ENCODE results near the gene AOX1.
"Not testable (repeated sequence)": the region's sequence is repeated elsewhere in the genome, so short reads cannot be mapped to it uniquely, and the experiment has no call there.

Gene AOX1

GRCh38 chr2:200648518-200649281 lies 62.9 kb downstream of the AOX1 start:
- not testable (repeated sequence) for H3K4me1 ChIP-seq (ENCODE audit: control insufficient read depth in 1 of 2, insufficient read depth in 2 of 2, low read length in 2 of 2); H3K9ac ChIP-seq (ENCODE audit: low read depth in 1 of 2, low read length in 2 of 2); H3K9me3 ChIP-seq (ENCODE audit: control insufficient read depth in 1 of 2, low read length in 2 of 2); H3K27ac ChIP-seq (ENCODE audit: low read depth, low read length); H3K27me3 ChIP-seq (ENCODE audit: control insufficient read depth in 1 of 2, insufficient read depth in 2 of 2, low read length in 2 of 2); H3K4me3 ChIP-seq (ENCODE audit: low read depth in 1 of 2, low read length in 2 of 2); H3K36me3 ChIP-seq (ENCODE audit: control insufficient read depth in 1 of 2, insufficient read depth in 2 of 2, low read length in 2 of 2)

GRCh38 chr2:200649724-200650123 lies 63.9 kb downstream of the AOX1 start:
- Histone ChIP-seq H3K27me3 (ENCODE audit: control insufficient read depth in 1 of 2, insufficient read depth in 2 of 2, low read length in 2 of 2) (no peaks in the 10 kb centered on the region), H3K9me3 (ENCODE audit: control insufficient read depth in 1 of 2, low read length in 2 of 2) (no peaks in the 10 kb centered on the region), H3K27ac (ENCODE audit: low read depth, low read length) (no peak overlapping the region), H3K36me3 (ENCODE audit: control insufficient read depth in 1 of 2, insufficient read depth in 2 of 2, low read length in 2 of 2) (no peaks in the 10 kb centered on the region), H3K9ac (ENCODE audit: low read depth in 1 of 2, low read length in 2 of 2) (no peak overlapping the region), H3K4me1 (ENCODE audit: control insufficient read depth in 1 of 2, insufficient read depth in 2 of 2, low read length in 2 of 2) (no peaks in the 10 kb centered on the region), H3K4me3 (ENCODE audit: low read depth in 1 of 2, low read length in 2 of 2) (no peak overlapping the region)

- H3K36me3 ChIP-seq (ENCODE audit: control insufficient read depth in 1 of 2, insufficient read depth in 2 of 2, low read length in 2 of 2), result no peaks in the 10 kb centered on the region
- H3K9ac ChIP-seq (ENCODE audit: low read depth in 1 of 2, low read length in 2 of 2), result no peak overlapping the region
- H3K27me3 ChIP-seq (ENCODE audit: control insufficient read depth in 1 of 2, insufficient read depth in 2 of 2, low read length in 2 of 2), result no peaks in the 10 kb centered on the region
- no peak overlapping the region for H3K4me3 ChIP-seq (ENCODE audit: low read depth in 1 of 2, low read length in 2 of 2)
- no peaks in the 10 kb centered on the region for H3K4me1 ChIP-seq (ENCODE audit: control insufficient read depth in 1 of 2, insufficient read depth in 2 of 2, low read length in 2 of 2)
- H3K27ac ChIP-seq (ENCODE audit: low read depth, low read length), result no peak overlapping the region
- no peaks in the 10 kb centered on the region for H3K9me3 ChIP-seq (ENCODE audit: control insufficient read depth in 1 of 2, low read length in 2 of 2)
Observed at GRCh38 chr2:200650195-200650594, 64.4 kb downstream of the AOX1 start.

- Histone ChIP-seq H3K27ac (ENCODE audit: low read depth, low read length) (no peak overlapping the region), H3K4me1 (ENCODE audit: control insufficient read depth in 1 of 2, insufficient read depth in 2 of 2, low read length in 2 of 2) (no peaks in the 10 kb centered on the region), H3K9ac (ENCODE audit: low read depth in 1 of 2, low read length in 2 of 2) (no peak overlapping the region), H3K36me3 (ENCODE audit: control insufficient read depth in 1 of 2, insufficient read depth in 2 of 2, low read length in 2 of 2) (no peaks in the 10 kb centered on the region), H3K27me3 (ENCODE audit: control insufficient read depth in 1 of 2, insufficient read depth in 2 of 2, low read length in 2 of 2) (no peaks in the 10 kb centered on the region), H3K4me3 (ENCODE audit: low read depth in 1 of 2, low read length in 2 of 2) (no peak overlapping the region), H3K9me3 (ENCODE audit: control insufficient read depth in 1 of 2, low read length in 2 of 2) (no peaks in the 10 kb centered on the region)
Observed at GRCh38 chr2:200652158-200652557, 66.3 kb downstream of the AOX1 start.

- Histone ChIP-seq H3K9ac (ENCODE audit: low read depth in 1 of 2, low read length in 2 of 2) (no peak overlapping the region), H3K9me3 (ENCODE audit: control insufficient read depth in 1 of 2, low read length in 2 of 2) (no peaks in the 10 kb centered on the region), H3K36me3 (ENCODE audit: control insufficient read depth in 1 of 2, insufficient read depth in 2 of 2, low read length in 2 of 2) (no peaks in the 10 kb centered on the region), H3K27me3 (ENCODE audit: control insufficient read depth in 1 of 2, insufficient read depth in 2 of 2, low read length in 2 of 2) (no peaks in the 10 kb centered on the region), H3K4me3 (ENCODE audit: low read depth in 1 of 2, low read length in 2 of 2) (no peak overlapping the region), H3K27ac (ENCODE audit: low read depth, low read length) (no peak overlapping the region), H3K4me1 (ENCODE audit: control insufficient read depth in 1 of 2, insufficient read depth in 2 of 2, low read length in 2 of 2) (no peaks in the 10 kb centered on the region)
Observed at GRCh38 chr2:200653021-200653420, 67.2 kb downstream of the AOX1 start.

GRCh38 chr2:200654823-200655222 lies 69.0 kb downstream of the AOX1 start:
- Histone ChIP-seq H3K27ac (ENCODE audit: low read depth, low read length) (no peak overlapping the region), H3K27me3 (ENCODE audit: control insufficient read depth in 1 of 2, insufficient read depth in 2 of 2, low read length in 2 of 2) (no peaks in the 10 kb centered on the region), H3K4me3 (ENCODE audit: low read depth in 1 of 2, low read length in 2 of 2) (no peak overlapping the region), H3K36me3 (ENCODE audit: control insufficient read depth in 1 of 2, insufficient read depth in 2 of 2, low read length in 2 of 2) (no peaks in the 10 kb centered on the region), H3K9ac (ENCODE audit: low read depth in 1 of 2, low read length in 2 of 2) (no peak overlapping the region), H3K9me3 (ENCODE audit: control insufficient read depth in 1 of 2, low read length in 2 of 2) (no peaks in the 10 kb centered on the region), H3K4me1 (ENCODE audit: control insufficient read depth in 1 of 2, insufficient read depth in 2 of 2, low read length in 2 of 2) (no peaks in the 10 kb centered on the region)

- H3K4me3 ChIP-seq (ENCODE audit: low read depth in 1 of 2, low read length in 2 of 2), result no peak overlapping the region
- H3K9me3 ChIP-seq (ENCODE audit: control insufficient read depth in 1 of 2, low read length in 2 of 2), result no peaks in the 10 kb centered on the region
- H3K36me3 ChIP-seq (ENCODE audit: control insufficient read depth in 1 of 2, insufficient read depth in 2 of 2, low read length in 2 of 2), result no peaks in the 10 kb centered on the region
- no peaks in the 10 kb centered on the region for H3K27me3 ChIP-seq (ENCODE audit: control insufficient read depth in 1 of 2, insufficient read depth in 2 of 2, low read length in 2 of 2)
- H3K9ac ChIP-seq (ENCODE audit: low read depth in 1 of 2, low read length in 2 of 2), result no peak overlapping the region
- no peak overlapping the region for H3K27ac ChIP-seq (ENCODE audit: low read depth, low read length)
- no peaks in the 10 kb centered on the region for H3K4me1 ChIP-seq (ENCODE audit: control insufficient read depth in 1 of 2, insufficient read depth in 2 of 2, low read length in 2 of 2)
Observed at GRCh38 chr2:200655918-200656580, 70.2 kb downstream of the AOX1 start.

- no peaks in the 10 kb centered on the region for H3K9me3 ChIP-seq (ENCODE audit: control insufficient read depth in 1 of 2, low read length in 2 of 2)
- H3K4me3 ChIP-seq (ENCODE audit: low read depth in 1 of 2, low read length in 2 of 2), result no peak overlapping the region
- H3K36me3 ChIP-seq (ENCODE audit: control insufficient read depth in 1 of 2, insufficient read depth in 2 of 2, low read length in 2 of 2), result no peaks in the 10 kb centered on the region
- H3K27ac ChIP-seq (ENCODE audit: low read depth, low read length), result no peak overlapping the region
- H3K27me3 ChIP-seq (ENCODE audit: control insufficient read depth in 1 of 2, insufficient read depth in 2 of 2, low read length in 2 of 2), result no peaks in the 10 kb centered on the region
- no peaks in the 10 kb centered on the region for H3K4me1 ChIP-seq (ENCODE audit: control insufficient read depth in 1 of 2, insufficient read depth in 2 of 2, low read length in 2 of 2)
- H3K9ac ChIP-seq (ENCODE audit: low read depth in 1 of 2, low read length in 2 of 2), result no peak overlapping the region
Observed at GRCh38 chr2:200658278-200658864, 72.6 kb downstream of the AOX1 start.

GRCh38 chr2:200659410-200659809 lies 73.6 kb downstream of the AOX1 start:
- Histone ChIP-seq H3K9ac (ENCODE audit: low read depth in 1 of 2, low read length in 2 of 2) (no peak overlapping the region), H3K27ac (ENCODE audit: low read depth, low read length) (no peak overlapping the region), H3K9me3 (ENCODE audit: control insufficient read depth in 1 of 2, low read length in 2 of 2) (no peaks in the 10 kb centered on the region), H3K4me3 (ENCODE audit: low read depth in 1 of 2, low read length in 2 of 2) (no peak overlapping the region), H3K36me3 (ENCODE audit: control insufficient read depth in 1 of 2, insufficient read depth in 2 of 2, low read length in 2 of 2) (no peaks in the 10 kb centered on the region), H3K27me3 (ENCODE audit: control insufficient read depth in 1 of 2, insufficient read depth in 2 of 2, low read length in 2 of 2) (no peaks in the 10 kb centered on the region), H3K4me1 (ENCODE audit: control insufficient read depth in 1 of 2, insufficient read depth in 2 of 2, low read length in 2 of 2) (no peaks in the 10 kb centered on the region)

GRCh38 chr2:200661477-200661876 lies 75.7 kb downstream of the AOX1 start:
- no peak overlapping the region for H3K27ac ChIP-seq (ENCODE audit: low read depth, low read length)
- H3K36me3 ChIP-seq (ENCODE audit: control insufficient read depth in 1 of 2, insufficient read depth in 2 of 2, low read length in 2 of 2), result no peaks in the 10 kb centered on the region
- no peaks in the 10 kb centered on the region for H3K9me3 ChIP-seq (ENCODE audit: control insufficient read depth in 1 of 2, low read length in 2 of 2)

More at GRCh38 chr2:200661477-200661876, 75.7 kb downstream of the AOX1 start:
- H3K4me1 ChIP-seq (ENCODE audit: control insufficient read depth in 1 of 2, insufficient read depth in 2 of 2, low read length in 2 of 2), result no peaks in the 10 kb centered on the region
- H3K4me3 ChIP-seq (ENCODE audit: low read depth in 1 of 2, low read length in 2 of 2), result no peak overlapping the region
- H3K9ac ChIP-seq (ENCODE audit: low read depth in 1 of 2, low read length in 2 of 2), result no peak overlapping the region
- H3K27me3 ChIP-seq (ENCODE audit: control insufficient read depth in 1 of 2, insufficient read depth in 2 of 2, low read length in 2 of 2), result no peaks in the 10 kb centered on the region

Data from duodenal mucosa (tissue), 2 donors.